ENCODE data around the gene GGT6.

DNA sequence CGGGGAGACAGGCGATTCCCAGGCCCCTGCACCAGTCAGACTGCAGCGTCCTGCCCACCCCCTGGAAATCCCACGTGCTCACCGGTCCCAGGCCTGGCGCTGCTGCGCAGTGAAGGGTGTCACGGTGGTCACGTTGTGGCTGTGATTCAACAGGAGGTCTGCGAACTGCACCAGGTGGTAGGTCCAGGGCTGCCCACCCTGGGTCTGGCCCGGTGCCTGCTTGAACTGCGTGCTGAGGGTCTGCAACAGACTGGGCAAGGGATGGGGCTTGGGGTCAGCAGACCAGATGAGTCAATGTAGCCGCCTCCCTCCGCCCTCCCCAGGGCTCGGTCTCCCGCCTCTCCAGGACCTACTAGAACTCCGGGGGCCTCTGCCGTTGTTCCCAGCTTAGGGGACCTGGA, 12.3 kb downstream of the GGT6 start:
- no peak for TF ChIP-seq EZH2phosphoT487 (IDR thresholded peaks at IDR 0.05; ENCODE audit: borderline replicate concordance)
- TF ChIP-seq, protein P1, sequence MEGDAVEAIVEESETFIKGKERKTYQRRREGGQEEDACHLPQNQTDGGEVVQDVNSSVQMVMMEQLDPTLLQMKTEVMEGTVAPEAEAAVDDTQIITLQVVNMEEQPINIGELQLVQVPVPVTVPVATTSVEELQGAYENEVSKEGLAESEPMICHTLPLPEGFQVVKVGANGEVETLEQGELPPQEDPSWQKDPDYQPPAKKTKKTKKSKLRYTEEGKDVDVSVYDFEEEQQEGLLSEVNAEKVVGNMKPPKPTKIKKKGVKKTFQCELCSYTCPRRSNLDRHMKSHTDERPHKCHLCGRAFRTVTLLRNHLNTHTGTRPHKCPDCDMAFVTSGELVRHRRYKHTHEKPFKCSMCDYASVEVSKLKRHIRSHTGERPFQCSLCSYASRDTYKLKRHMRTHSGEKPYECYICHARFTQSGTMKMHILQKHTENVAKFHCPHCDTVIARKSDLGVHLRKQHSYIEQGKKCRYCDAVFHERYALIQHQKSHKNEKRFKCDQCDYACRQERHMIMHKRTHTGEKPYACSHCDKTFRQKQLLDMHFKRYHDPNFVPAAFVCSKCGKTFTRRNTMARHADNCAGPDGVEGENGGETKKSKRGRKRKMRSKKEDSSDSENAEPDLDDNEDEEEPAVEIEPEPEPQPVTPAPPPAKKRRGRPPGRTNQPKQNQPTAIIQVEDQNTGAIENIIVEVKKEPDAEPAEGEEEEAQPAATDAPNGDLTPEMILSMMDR (conservative IDR thresholded peaks at IDR 0.05; ENCODE audit: low read length) = no peak
